OCI-LY7 (cell line): Measurements from ENCODE around the gene VMO1. TPM values are rescaled to one million over a fixed set of nuclear protein-coding genes. Genes with fewer than 3 reads are reported as not detected.

Experiments
- Bru-seq: library from RNA; stranded (reverse); fragments of 400-500 nt; gene quantifications from one replicate; lab custom pipeline; 2021; lab: Mats Ljungman, UMichigan
- BruChase-seq, 2 experiments: library from RNA; stranded (reverse); fragments of 400-500 nt; gene quantifications; one replicate each; lab custom pipeline; 2021; lab: Mats Ljungman, UMichigan
- BruUV-seq: library from RNA; stranded (reverse); fragments of 400-500 nt; replicated peaks from 2 replicates; lab custom pipeline; 2021; lab: Mats Ljungman, UMichigan
- CTCF ChIA-PET: fragments of 300-600 bp; sonication (Branson Sonifier 250); formaldehyde crosslinking; loops from one replicate; lab custom pipeline; 2022; ENCODE audit warnings: antibody characterized with exemption; ENCODE audit not compliant: unreplicated experiment; lab: Charles Lee
- POLR2A ChIA-PET: fragments of 300-600 bp; sonication (Branson Sonifier 250); formaldehyde crosslinking; loops from one replicate; lab custom pipeline; 2022; ENCODE audit warnings: antibody characterized with exemption; lab: Charles Lee
- DNase-seq: peaks from one replicate; pipeline ENCODE4 v3.0.0-alpha.2; 2015; ENCODE audit warnings: low spot score
- H2AFZ ChIP-seq: fragments of 200-600 bp; sonication (generic), shearing (Covaris generic); 2 replicates; pipeline ENCODE4 v1.6.1; 2014; ENCODE audit warnings: mild to moderate bottlenecking, antibody characterized with exemption, low read length, moderate library complexity
- H3K27ac ChIP-seq: fragments of 200-600 bp; sonication (generic); 2 replicates; pipeline ENCODE4 v1.5.1; 2014; ENCODE audit warnings: mixed run types, low read depth, mild to moderate bottlenecking, moderate library complexity, low read length, inconsistent platforms; ENCODE audit not compliant: poor library complexity, severe bottlenecking
- H3K36me3 ChIP-seq: fragments of 200-600 bp; sonication (generic); 2 replicates; pipeline ENCODE4 v1.6.1; 2014; ENCODE audit warnings: mild to moderate bottlenecking, antibody characterized with exemption, low read length, moderate library complexity, mixed read lengths; ENCODE audit not compliant: insufficient read depth
- H3K4me1 ChIP-seq: fragments of 200-600 bp; sonication (generic); 2 replicates; pipeline ENCODE4 v1.5.1; 2014; ENCODE audit warnings: mild to moderate bottlenecking, low read length; ENCODE audit not compliant: insufficient read depth, poor library complexity, severe bottlenecking
- H3K4me2 ChIP-seq: fragments of 200-600 bp; sonication (generic); 2 replicates; pipeline ENCODE4 v1.6.1; 2014; ENCODE audit warnings: mild to moderate bottlenecking, low read length
- H3K4me3 ChIP-seq: fragments of 200-600 bp; sonication (generic); 2 replicates; pipeline ENCODE4 v1.5.1; 2014; ENCODE audit warnings: mild to moderate bottlenecking, low read depth, low read length; ENCODE audit not compliant: poor library complexity, severe bottlenecking
- H3K79me2 ChIP-seq: fragments of 200-600 bp; sonication (generic); 2 replicates; pipeline ENCODE4 v1.6.1; 2016; ENCODE audit warnings: low read depth, mild to moderate bottlenecking, low read length, moderate library complexity, mixed read lengths; ENCODE audit not compliant: insufficient read depth
- H3K9me2 ChIP-seq: fragments of 200-600 bp; sonication (generic); 2 replicates; pipeline ENCODE4 v1.6.1; 2016; ENCODE audit warnings: mild to moderate bottlenecking, low read length, mixed read lengths; ENCODE audit not compliant: insufficient read depth
- H3K9me3 ChIP-seq: fragments of 200-600 bp; sonication (generic); 2 replicates; pipeline ENCODE4 v1.6.1; 2014; ENCODE audit warnings: mild to moderate bottlenecking, mixed run types, low read length, mixed read lengths
- H4K20me1 ChIP-seq: fragments of 200-600 bp; sonication (generic); 2 replicates; pipeline ENCODE4 v1.6.1; 2014; ENCODE audit warnings: mild to moderate bottlenecking, antibody characterized with exemption, low read length, moderate library complexity, mixed read lengths; ENCODE audit not compliant: insufficient read depth
- CTCF ChIP-seq: fragments of 200-600 bp; sonication (generic); conservative IDR thresholded peaks from 2 replicates; pipeline ENCODE4 v1.5.1; 2014; ENCODE audit warnings: mild to moderate bottlenecking, antibody characterized with exemption, low read length, moderate library complexity, mixed read lengths
- EZH2phosphoT487 ChIP-seq: fragments of 200-600 bp; sonication (generic); IDR thresholded peaks from 2 replicates; pipeline ENCODE4 v1.6.1; 2018; ENCODE audit warnings: low read depth, borderline replicate concordance, mild to moderate bottlenecking, mixed run types, antibody characterized with exemption, low read length, moderate library complexity, mixed read lengths
- intact Hi-C: fragments of 100-400 bp; cut with micrococcal nuclease; formaldehyde crosslinking; loops from one replicate; pipeline ENCODE4 v1.10.0; 2022; ENCODE audit not compliant: unreplicated experiment
- long read RNA-seq: library from polyadenylated mRNA; stranded (forward); transcript quantifications from one replicate; pipeline ENCODE4 v2.0.0, GENCODE V29; 2022
- total RNA-seq, 2 experiments: library from RNA; depleted of rRNA in 1 of 2; stranded (reverse); fragments of >200 nt in 1 of 2; shearing (Covaris generic) in 1 of 2; gene quantifications; 2 replicates each; pipeline ENCODE4 v1.2.3, GENCODE V29; 2014 to 2022

Gene VMO1
- not detected in 2 replicates for total RNA-seq (2014; rRNA removed; shearing (Covaris generic))
- total RNA-seq (2022), result 0.55 TPM in 1 of 2 replicates, not detected in the other
- Bru-seq, nascent RNA, result percentile 22 among the genes with signal in this experiment
- not detected for BruChase-seq, experiment 1, labeled RNA remaining after a 6-hour chase
- not detected for BruChase-seq, experiment 2, labeled RNA remaining after a 2-hour chase
- long read RNA-seq, partial matches to known transcripts, result 0 of 1 reads
- long read RNA-seq, other reads (novel, unspliced or antisense), result 1 of 1 reads

- ChIA-PET POLR2A (no interaction called here), CTCF (no interaction called here)
- no peak for DNase-seq
- no peaks in the 10 kb centered on the region for H3K9me3 ChIP-seq
- H3K36me3 ChIP-seq, result no peaks in the 10 kb centered on the region
- no peak within 1 kb of the TSS for H3K4me2 ChIP-seq
- H4K20me1 ChIP-seq, result no peaks in the 10 kb centered on the region
- H3K4me3 ChIP-seq, result no peak within 1 kb of the TSS
- BruUV-seq, result no TSS peak
- no peaks in the 10 kb centered on the region for H3K9me2 ChIP-seq
- no peak within 1 kb of the TSS for H3K27ac ChIP-seq
- H3K79me2 ChIP-seq, result no peaks in the 10 kb centered on the region
- TF ChIP-seq CTCF (no peak), EZH2phosphoT487 (no peak)
- peaks cover 13% of the 10 kb centered on the region for H3K4me1 ChIP-seq
- intact Hi-C loops, result no loop called here
- H2AFZ ChIP-seq, result no peak within 1 kb of the TSS
Observed at GRCh38 chr17:4786106-4786511, at the start of gene VMO1. VMO1 (minus strand) TSS chr17:4786364; CDS start chr17:4786352, 12 bp downstream.

DNA sequence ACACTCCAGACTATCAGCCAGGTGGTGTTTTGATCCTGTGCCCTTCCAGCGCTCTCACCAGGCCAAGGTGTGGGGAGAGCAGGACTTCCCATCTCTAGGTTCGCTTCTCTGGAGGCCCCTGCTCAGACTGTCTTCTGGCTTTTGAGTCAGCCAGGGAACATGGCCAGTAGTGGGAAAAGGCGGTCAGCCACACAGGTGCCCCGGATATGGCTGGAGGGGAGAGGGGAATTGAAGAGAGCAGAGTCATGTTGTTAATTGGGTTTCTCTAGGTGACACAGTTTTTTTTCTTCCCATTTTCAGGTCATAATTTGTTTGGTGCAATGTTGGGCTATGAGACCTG is 48.5 kb upstream of the VMO1 start:
- H3K4me3 ChIP-seq, result peak overlapping the region; percentile 87
- BruUV-seq, result no TSS peak
- TF ChIP-seq EZH2phosphoT487 (no peak), CTCF (no peak)
- H3K79me2 ChIP-seq, result peaks cover 37% of the 10 kb centered on the region
- peaks cover 23% of the 10 kb centered on the region for H3K4me1 ChIP-seq
- DNase-seq, result peak; percentile 11
- H3K9me3 ChIP-seq, result no peaks in the 10 kb centered on the region
- CTCF ChIA-PET, result no interaction called here
- no peaks in the 10 kb centered on the region for H4K20me1 ChIP-seq
- intact Hi-C loops, result loop anchor here (5.0 kb wide), 1 partner anchor 197 kb away; no protein-coding TSS in a partner anchor
- peak overlapping the region; percentile 49 for H3K27ac ChIP-seq
- H3K36me3 ChIP-seq, result peaks cover 28% of the 10 kb centered on the region; the same call in 1 of the 2 replicates
- POLR2A ChIA-PET, result no interaction called here
- H2AFZ ChIP-seq, result no peak overlapping the region
- no peaks in the 10 kb centered on the region for H3K9me2 ChIP-seq
- H3K4me2 ChIP-seq, result peak overlapping the region; percentile 80
